Left lung (tissue), 10 donors: ENCODE results near the gene ANAPC7. TPM values are rescaled to one million over a fixed set of nuclear protein-coding genes. Genes with fewer than 3 reads are reported as not detected.
"Not testable (repeated sequence)": the region's sequence is repeated elsewhere in the genome, so short reads cannot be mapped to it uniquely, and the experiment has no call there.

Source experiments
- ATAC-seq: fragments of 200-7000 bp; cut with Tn5 transposase; one replicate; pipeline ENCODE4 v1.9.1; 2020; ENCODE audit warnings: moderate library complexity
- DNase-seq, 4 donors: peaks; one replicate each; pipeline ENCODE4 v3.0.0-alpha.2; 2013 to 2020
- H3K27ac ChIP-seq, 2 donors: fragments of 200-600 bp; sonication (generic) in 1 of 2; one replicate each; pipeline versions ENCODE4 v1.5.0 to v1.8.0; 2020 to 2021
- H3K27me3 ChIP-seq, 2 donors: fragments of 200-600 bp; sonication (generic) in 1 of 2; one replicate each; pipeline versions ENCODE4 v1.5.0 to v1.8.0; 2020 to 2021
- H3K36me3 ChIP-seq, 2 donors: fragments of 200-600 bp; sonication (generic) in 1 of 2; one replicate each; pipeline versions ENCODE4 v1.5.0 to v1.8.0; 2020 to 2021
- H3K4me1 ChIP-seq, 2 donors: fragments of 200-600 bp; one replicate each; pipeline ENCODE4 v1.8.0; 2021
- H3K4me3 ChIP-seq, 2 donors: fragments of 200-600 bp; sonication (generic) in 1 of 2; one replicate each; pipeline versions ENCODE4 v1.5.0 to v1.8.0; 2020 to 2021; ENCODE audit warnings: mild to moderate bottlenecking in 1 of 2
- H3K9me3 ChIP-seq, 2 donors: fragments of 200-600 bp; sonication (generic) in 1 of 2; one replicate each; pipeline versions ENCODE4 v1.5.0 to v1.8.0; 2020 to 2021
- CTCF ChIP-seq, 2 donors: fragments of 200-600 bp; sonication (generic) in 1 of 2; IDR thresholded peaks; one replicate each; pipeline versions ENCODE4 v1.5.0 to v1.8.0; 2021; ENCODE audit warnings: antibody characterized with exemption in 2 of 2
- intact Hi-C, 2 donors: fragments of 100-400 bp; cut with DNase I; formaldehyde crosslinking; loops; one replicate each; pipeline versions ENCODE4 v1.11.2 to v1.14.2; 2022
- polyA plus RNA-seq, 6 donors: library from polyadenylated mRNA; unstranded; fragments of 120-200 nt; gene quantifications; one replicate each; pipeline ENCODE4 v1.2.1, GENCODE V29; 2013; ENCODE audit not compliant: insufficient read length in 6 of 6
- total RNA-seq, 2 donors: library from RNA; stranded (reverse); fragmentation: NEBNext Ultra II Directional; extraction: Animal tissue kit (Norgen Biotek cat#: 25700); gene quantifications; one replicate each; pipeline ENCODE4 v1.2.1, GENCODE V29; 2021
- donor health status: DM: no; HTN: yes; CAD: no.
- donor health status: DM: no; HTN: no; CAD: no.

Gene ANAPC7
- total and polyA plus RNA-seq, 8 donors, result 48.6 to 94.6 (median 84.2) TPM

- H3K4me1 ChIP-seq, result no peaks in the 10 kb centered on the region
- DNase-seq (no peak), ATAC-seq (no peak)
- H3K27ac ChIP-seq, result no peak overlapping the region
- intact Hi-C loops, result no loop called here
- no peaks in the 10 kb centered on the region for H3K27me3 ChIP-seq
- no peaks in the 10 kb centered on the region for H3K36me3 ChIP-seq
- H3K9me3 ChIP-seq, result no peaks in the 10 kb centered on the region
- no peak overlapping the region for H3K4me3 ChIP-seq
- no peak for TF ChIP-seq CTCF (IDR thresholded peaks at IDR 0.05)
These were observed 20.7 kb upstream of the ANAPC7 start for GRCh38 chr12:110424237-110424636.

DNA sequence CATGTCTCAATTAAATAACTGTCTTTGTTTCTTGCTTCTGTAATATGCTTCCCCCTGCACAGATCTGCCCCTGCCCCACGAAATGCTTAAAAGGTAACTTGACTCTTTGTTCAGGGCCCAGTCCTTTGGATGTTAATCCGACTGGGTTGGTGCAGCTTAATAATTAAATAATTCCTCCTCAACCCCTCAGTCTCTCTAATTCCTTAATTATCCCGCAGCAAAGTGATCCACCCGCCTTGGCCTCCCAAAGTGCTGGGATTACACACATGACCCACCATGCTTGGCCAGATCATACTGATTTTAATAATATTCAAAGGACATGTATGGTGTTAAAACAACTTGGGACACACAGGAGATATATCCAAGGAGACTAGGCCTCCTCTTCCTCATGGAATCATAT lies 18.2 kb upstream of the ANAPC7 start:
- Histone ChIP-seq H3K9me3 (no peaks in the 10 kb centered on the region), H3K27ac (no peak overlapping the region), H3K4me3 (no peak overlapping the region), H3K36me3 (no peaks in the 10 kb centered on the region), H3K27me3 (no peaks in the 10 kb centered on the region), H3K4me1 (peaks cover 0 to 7% of the 10 kb centered on the region in 2 donors)
- intact Hi-C loops, result no loop called here
- no peak for TF ChIP-seq CTCF (IDR thresholded peaks at IDR 0.05)
- ATAC-seq (no peak), DNase-seq (no peak)

GRCh38 chr12:110421159-110421661 lies 17.7 kb upstream of the ANAPC7 start:
- H3K9me3 ChIP-seq, result no peaks in the 10 kb centered on the region
- ATAC-seq, result no peak
- no peaks in the 10 kb centered on the region for H3K36me3 ChIP-seq
- intact Hi-C loops, result no loop called here
- DNase-seq, result no peak
- H3K27me3 ChIP-seq, result no peaks in the 10 kb centered on the region
- TF ChIP-seq CTCF (IDR thresholded peaks at IDR 0.05), result no peak
- peaks cover 0 to 8% of the 10 kb centered on the region in 2 donors for H3K4me1 ChIP-seq
- no peak overlapping the region for H3K27ac ChIP-seq
- no peak overlapping the region for H3K4me3 ChIP-seq

- H3K9me3 ChIP-seq, H3K4me1 ChIP-seq, H3K36me3 ChIP-seq, H3K27me3 ChIP-seq, ATAC-seq, DNase-seq, H3K4me3 ChIP-seq, H3K27ac ChIP-seq, intact Hi-C loops: not testable (repeated sequence)
These were observed 17.1 kb upstream of the ANAPC7 start for GRCh38 chr12:110420644-110421043.

GRCh38 chr12:110417113-110417512 lies 13.6 kb upstream of the ANAPC7 start:
- H3K27ac ChIP-seq, H3K36me3 ChIP-seq, DNase-seq, H3K4me1 ChIP-seq, intact Hi-C loops, H3K27me3 ChIP-seq, H3K9me3 ChIP-seq, H3K4me3 ChIP-seq: not testable (repeated sequence)
- peak; percentile 17 for ATAC-seq

GRCh38 chr12:110410086-110410485 lies 6.6 kb upstream of the ANAPC7 start:
- DNase-seq, H3K9me3 ChIP-seq, H3K36me3 ChIP-seq, H3K4me3 ChIP-seq, H3K27me3 ChIP-seq, H3K4me1 ChIP-seq, intact Hi-C loops, ATAC-seq, H3K27ac ChIP-seq: not testable (repeated sequence)

DNA sequence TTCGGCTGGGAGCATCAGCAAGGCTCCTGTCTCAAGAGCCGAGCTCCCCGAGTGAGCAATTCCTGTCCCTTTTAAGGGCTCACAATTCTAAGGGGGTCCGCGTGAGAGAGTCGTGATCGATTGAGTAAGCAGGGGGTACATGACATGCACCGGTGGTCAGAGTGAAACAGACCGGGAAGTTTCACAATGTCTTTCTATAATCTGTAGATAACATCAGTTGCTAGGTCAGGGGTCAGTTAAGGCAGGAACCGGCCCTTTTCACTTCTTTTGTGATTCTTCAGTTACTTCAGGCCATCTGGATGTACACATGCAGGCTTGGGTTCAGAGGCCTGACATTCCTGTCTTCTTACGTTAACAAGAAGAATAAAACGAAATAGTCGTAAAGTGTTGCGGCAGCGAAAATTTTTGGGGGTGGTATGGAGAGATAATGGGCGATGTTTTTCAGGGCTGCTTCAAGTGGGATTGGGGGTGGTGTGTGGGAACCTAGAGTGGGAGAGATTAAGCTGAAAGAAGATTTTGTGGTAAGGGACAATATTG lies 1.7 kb upstream of the ANAPC7 start:
- ATAC-seq, DNase-seq, H3K27ac ChIP-seq, intact Hi-C loops, H3K9me3 ChIP-seq, H3K27me3 ChIP-seq, H3K4me3 ChIP-seq: not testable (repeated sequence)
- peaks cover 4 to 14% of the 10 kb centered on the region in 2 donors for H3K4me1 ChIP-seq
- peaks cover 0 to 13% of the 10 kb centered on the region in 2 donors for H3K36me3 ChIP-seq
